H1 (cell line): ENCODE measurements around the gene LNPEP. TPM values are rescaled to one million over a fixed set of nuclear protein-coding genes. Genes with fewer than 3 reads are reported as not detected.

ENCODE experiments used
- CTCF ChIA-PET: fragments of 300-600 bp; sonication (Branson Sonifier 250); formaldehyde crosslinking; loops from one replicate; lab custom pipeline; 2021; ENCODE audit not compliant: partially characterized antibody; lab: Charles Lee
- POLR2A ChIA-PET: fragments of 300-600 bp; sonication (Branson Sonifier 250); formaldehyde crosslinking; loops from one replicate; lab custom pipeline; 2021; ENCODE audit warnings: inconsistent platforms; ENCODE audit not compliant: partially characterized antibody; lab: Charles Lee
- DNase-seq, 2 experiments: peaks; one replicate each; pipeline versions ENCODE4 v3.0.0 to v3.0.0-alpha.2; 2010 to 2022; ENCODE audit warnings: low spot score in 2 of 2, low read depth in 1 of 2, mixed read lengths in 1 of 2
- FAIRE-seq: peaks from 2 replicates; lab custom pipeline; 2011; peaks lifted over from hg19 to GRCh38; lab: Jason Lieb, UNC
- H2AFZ ChIP-seq: 2 replicates; pipeline ENCODE4 v1.8.1; 2012; ENCODE audit warnings: low read length, inconsistent platforms
- H2AK5ac ChIP-seq: 2 replicates; pipeline ENCODE4 v1.6.1; 2013; ENCODE audit warnings: low read depth, low read length
- H2BK120ac ChIP-seq: replicated peaks from 2 replicates; pipeline ENCODE3; 2013; ENCODE audit warnings: low read depth, low read length, inconsistent platforms
- H2BK12ac ChIP-seq: 2 replicates; pipeline ENCODE4 v1.6.1; 2013; ENCODE audit warnings: low read depth, low read length
- H2BK15ac ChIP-seq: 2 replicates; pipeline ENCODE4 v1.6.1; 2013; ENCODE audit warnings: low read length
- H2BK20ac ChIP-seq: 2 replicates; pipeline ENCODE4 v1.6.1; 2013; ENCODE audit warnings: low read length
- H2BK5ac ChIP-seq: 2 replicates; pipeline ENCODE4 v1.6.1; 2013; ENCODE audit warnings: low read depth, low read length
- H3K14ac ChIP-seq: 2 replicates; pipeline ENCODE4 v1.6.1; 2013; ENCODE audit warnings: inconsistent platforms; ENCODE audit not compliant: insufficient read length
- H3K18ac ChIP-seq: 2 replicates; pipeline ENCODE4 v1.6.1; 2013; ENCODE audit warnings: low read length; ENCODE audit errors: extremely low read depth
- H3K23ac ChIP-seq: 2 replicates; pipeline ENCODE4 v1.6.1; 2013; ENCODE audit warnings: inconsistent platforms; ENCODE audit not compliant: insufficient read length
- H3K23me2 ChIP-seq: 2 replicates; pipeline ENCODE4 v1.6.1; 2013; ENCODE audit warnings: low read depth, low read length
- H3K27ac ChIP-seq: 2 replicates; pipeline ENCODE4 v1.6.1; 2011; ENCODE audit warnings: low read depth, low read length, inconsistent platforms
- H3K27me3 ChIP-seq, 4 experiments: replicated peaks in 1 of 4; 1 replicate in 1 of 4; 2 replicates in 3 of 4; pipeline versions ENCODE4 v1.6.1 to v1.8.1; 2011 to 2013; ENCODE audit warnings: low read length in 3 of 4, mild to moderate bottlenecking in 3 of 4, inconsistent platforms in 2 of 4, mixed read lengths in 2 of 4, moderate library complexity in 1 of 4; ENCODE audit not compliant: control insufficient read depth in 3 of 4, insufficient read depth in 3 of 4; ENCODE audit errors: extremely low read depth in 1 of 4
- H3K36me3 ChIP-seq, 4 experiments: 2 replicates each; pipeline versions ENCODE4 v1.6.1 to v1.8.1; 2011 to 2013; ENCODE audit warnings: mild to moderate bottlenecking in 4 of 4, low read length in 3 of 4, moderate library complexity in 2 of 4, control low read depth in 1 of 4, inconsistent platforms in 1 of 4; ENCODE audit not compliant: insufficient read depth in 4 of 4, control insufficient read depth in 2 of 4
- H3K4ac ChIP-seq: replicated peaks from 2 replicates; pipeline ENCODE3; 2013; ENCODE audit warnings: low read length, low read depth, mixed read lengths, inconsistent platforms; ENCODE audit not compliant: insufficient read length
- H3K4me1 ChIP-seq, 4 experiments: replicated peaks in 1 of 4; 1 replicate in 1 of 4; 2 replicates in 3 of 4; pipeline versions ENCODE4 v1.6.1 to v1.8.1; 2011 to 2013; ENCODE audit warnings: low read length in 3 of 4, inconsistent platforms in 2 of 4, mixed read lengths in 1 of 4; ENCODE audit not compliant: insufficient read depth in 4 of 4, control insufficient read depth in 3 of 4
- H3K4me2 ChIP-seq, 2 experiments: 2 replicates each; pipeline versions ENCODE4 v1.6.1 to v1.8.1; 2011 to 2013; ENCODE audit warnings: low read depth in 2 of 2, low read length in 2 of 2, control low read depth in 1 of 2, inconsistent platforms in 1 of 2, mild to moderate bottlenecking in 1 of 2; ENCODE audit not compliant: insufficient read depth in 1 of 2
- H3K4me3 ChIP-seq, 4 experiments: fragments of 200-600, 300-600 bp in 1 of 4; sonication (generic), shearing (Covaris generic), sonication (Bioruptor Twin) in 1 of 4; 2 replicates each; pipeline versions ENCODE4 v1.5.1 to v1.8.1; 2011 to 2016; ENCODE audit warnings: low read length in 4 of 4, low read depth in 3 of 4, control low read depth in 2 of 4, inconsistent platforms in 2 of 4, mild to moderate bottlenecking in 2 of 4, mixed read lengths in 1 of 4, moderate library complexity in 1 of 4; ENCODE audit not compliant: insufficient read depth in 2 of 4; ENCODE audit errors: extremely low read depth in 1 of 4
- H3K56ac ChIP-seq: replicated peaks from 2 replicates; pipeline ENCODE3; 2013; ENCODE audit warnings: low read depth, mild to moderate bottlenecking, mixed read lengths, low read length, inconsistent platforms; ENCODE audit not compliant: insufficient read length
- H3K79me1 ChIP-seq: 2 replicates; pipeline ENCODE4 v1.6.1; 2013; ENCODE audit warnings: low read depth, low read length, control low read depth
- H3K79me2 ChIP-seq, 2 experiments: 2 replicates each; pipeline versions ENCODE4 v1.6.1 to v1.8.1; 2012 to 2013; ENCODE audit warnings: low read length in 2 of 2, mild to moderate bottlenecking in 2 of 2, inconsistent platforms in 1 of 2; ENCODE audit not compliant: insufficient read depth in 2 of 2, control insufficient read depth in 1 of 2
- H3K9ac ChIP-seq, 4 experiments: replicated peaks in 1 of 4; 1 replicate in 1 of 4; 2 replicates in 3 of 4; pipeline versions ENCODE4 v1.6.1 to v1.8.1; 2011 to 2013; ENCODE audit warnings: low read depth in 3 of 4, low read length in 3 of 4, control low read depth in 2 of 4, mild to moderate bottlenecking in 2 of 4, moderate library complexity in 2 of 4, inconsistent platforms in 1 of 4; ENCODE audit errors: extremely low read depth in 1 of 4
- H3K9me3 ChIP-seq, 2 experiments: 2 replicates each; pipeline versions ENCODE4 v1.6.1 to v1.8.1; 2012 to 2013; ENCODE audit warnings: mild to moderate bottlenecking in 2 of 2, moderate library complexity in 2 of 2, control low read depth in 1 of 2, inconsistent platforms in 1 of 2, low read depth in 1 of 2, low read length in 1 of 2, mixed read lengths in 1 of 2; ENCODE audit not compliant: insufficient read depth in 2 of 2
- H4K20me1 ChIP-seq, 2 experiments: replicated peaks in 1 of 2; 2 replicates each; pipeline versions ENCODE3 to v1.8.1; 2011 to 2013; ENCODE audit warnings: inconsistent platforms in 2 of 2, low read length in 2 of 2, mild to moderate bottlenecking in 1 of 2; ENCODE audit not compliant: insufficient read depth in 2 of 2, control insufficient read depth in 1 of 2
- H4K5ac ChIP-seq: 2 replicates; pipeline ENCODE4 v1.6.1; 2013; ENCODE audit warnings: low read length, low read depth, mixed read lengths, inconsistent platforms; ENCODE audit not compliant: insufficient read length
- H4K8ac ChIP-seq: 2 replicates; pipeline ENCODE4 v1.8.0; 2013; ENCODE audit warnings: mild to moderate bottlenecking, moderate library complexity, low read length, inconsistent platforms; ENCODE audit not compliant: insufficient read depth; ENCODE audit errors: extremely low read depth
- H4K91ac ChIP-seq: replicated peaks from 2 replicates; pipeline ENCODE3; 2013; ENCODE audit warnings: low read length, mixed read lengths, inconsistent platforms; ENCODE audit not compliant: insufficient read length
- BRCA1 ChIP-seq: IDR thresholded peaks from 2 replicates; pipeline ENCODE4 v1.6.1; 2012; ENCODE audit warnings: low read depth, low read length, improper control_type of control experiment
- CTCF ChIP-seq, 3 experiments: IDR thresholded peaks; 1 replicate in 2 of 3; 2 replicates in 1 of 3; pipeline versions ENCODE4 v1.5.1 to v1.6.1; 2011; ENCODE audit warnings: low read length in 3 of 3, mild to moderate bottlenecking in 3 of 3, inconsistent platforms in 2 of 3, low read depth in 1 of 3, moderate library complexity in 1 of 3; ENCODE audit not compliant: insufficient read depth in 1 of 3; ENCODE audit errors: control extremely low read depth in 1 of 3
- GABPA ChIP-seq: IDR thresholded peaks from 2 replicates; pipeline ENCODE4 v1.6.1; 2011; ENCODE audit warnings: mild to moderate bottlenecking, low read length, moderate library complexity, borderline replicate concordance; ENCODE audit not compliant: insufficient read depth
- JUN ChIP-seq: IDR thresholded peaks from 2 replicates; pipeline ENCODE4 v1.6.1; 2011; ENCODE audit warnings: low read depth, mild to moderate bottlenecking, improper control_type of control experiment, low read length
- KDM4A ChIP-seq: IDR thresholded peaks from one replicate; pipeline ENCODE4 v1.7.1; 2012; ENCODE audit warnings: low read depth, mild to moderate bottlenecking, moderate library complexity, low read length, inconsistent platforms; ENCODE audit not compliant: severe bottlenecking
- SP1 ChIP-seq: IDR thresholded peaks from 2 replicates; pipeline ENCODE4 v1.6.1; 2011; ENCODE audit warnings: low read depth, low read length
- SUZ12 ChIP-seq: fragments of 200-600 bp; sonication (generic); IDR thresholded peaks from 2 replicates; pipeline ENCODE4 v1.6.1; 2012; ENCODE audit warnings: mild to moderate bottlenecking, inconsistent platforms, low read length, moderate library complexity, mixed read lengths
- TBP ChIP-seq: IDR thresholded peaks from 2 replicates; pipeline ENCODE4 v1.6.1; 2011; ENCODE audit warnings: low read depth, low read length, improper control_type of control experiment
- WGBS, 2 experiments: shearing (Covaris generic) in 1 of 2; methylation state at CpG; one replicate each; pipeline versions ENCODE4 v1.1.6 to v1.1.7; 2013 to 2015; ENCODE audit warnings: low lambda C conversion rate in 2 of 2, mixed read lengths in 2 of 2, inconsistent platforms in 1 of 2, low coverage in 1 of 2, missing lambda C conversion rate in 1 of 2; ENCODE audit not compliant: insufficient replicate concordance in 2 of 2, insufficient coverage in 1 of 2, insufficient read length in 1 of 2; ENCODE audit errors: extremely low coverage in 1 of 2, missing lambda C conversion rate in 1 of 2; 5-methylcytosine and 5-hydroxymethylcytosine counted together
- polyA plus RNA-seq, 7 experiments: library from polyadenylated mRNA; depleted of rRNA in 3 of 7; stranded (reverse) in 5 of 7; unstranded in 2 of 7; fragments of >200 nt in 5 of 7; fragments of 200-250 nt in 2 of 7; gene quantifications; 1 replicate in 5 of 7; 2 replicates in 1 of 7; 4 replicates in 1 of 7; pipeline versions ENCODE4 v1.2.1 to v1.2.3, GENCODE V29; 2011 to 2013; ENCODE audit warnings: missing spikeins in 2 of 7, mixed read lengths in 2 of 7
- total RNA-seq: library from RNA; stranded (reverse); fragmentation: NEBNext Ultra II Directional; extraction: Animal tissue kit (Norgen Biotek cat#: 25700); gene quantifications from 2 replicates; pipeline ENCODE4 v1.2.1, GENCODE V29; 2021
- TF ChIP-seq, protein P1 (sequence below): IDR thresholded peaks from 2 replicates; pipeline ENCODE4 v1.6.1; 2012; ENCODE audit warnings: low read length, inconsistent platforms

Gene LNPEP
- total and polyA plus RNA-seq, 2 of the 8 experiments (the other 6 are each of a cell fraction or from before 2014, with no cell fraction given), result 1.8 to 4.5 TPM

DNA sequence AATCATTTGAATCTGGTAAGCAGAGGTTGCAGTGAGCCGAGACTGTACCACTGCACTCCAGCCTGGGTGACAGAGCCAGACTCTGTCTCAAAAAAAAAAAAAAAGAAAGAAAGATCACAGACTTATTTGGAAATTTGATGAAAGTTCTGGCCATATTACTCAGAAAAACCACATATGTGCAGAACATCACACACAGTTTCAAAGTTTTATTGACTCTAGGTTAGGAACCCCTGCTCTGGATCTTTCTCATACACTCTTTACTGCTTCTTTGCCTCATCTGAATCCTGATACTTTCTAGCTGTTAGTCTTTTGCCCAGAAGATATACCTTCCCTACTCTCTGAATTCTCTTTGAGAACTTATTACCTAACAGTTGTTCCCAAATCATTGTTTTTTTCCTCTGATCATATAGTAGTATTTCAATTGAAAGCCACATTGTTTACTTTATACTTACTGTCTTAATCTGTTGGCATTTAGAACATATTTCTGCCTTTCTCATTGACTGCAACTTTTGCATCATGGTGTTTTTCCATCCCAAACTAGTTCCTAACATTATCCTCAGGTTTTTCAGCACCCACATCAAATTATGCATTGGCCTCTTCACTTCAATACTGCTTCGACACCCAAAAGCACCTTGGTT lies 68.7 kb downstream of the LNPEP start:
- Histone ChIP-seq H3K23ac (no peak overlapping the region), H4K20me1 (no peaks in the 10 kb centered on the region), H2BK120ac (no peak overlapping the region), H3K4me3 (no peak overlapping the region), H3K14ac (no peak overlapping the region), H4K5ac (no peak overlapping the region), H2AK5ac (no peak overlapping the region), H4K8ac (no peak overlapping the region), H2BK15ac (no peak overlapping the region), H2AFZ (no peak overlapping the region), H3K79me1 (no peaks in the 10 kb centered on the region), H3K18ac (no peak overlapping the region), H3K9ac (no peak overlapping the region), H3K9me3 (no peaks in the 10 kb centered on the region), H3K27me3 (no peaks in the 10 kb centered on the region), H2BK5ac (no peak overlapping the region), H3K27ac (no peak overlapping the region), H3K79me2 (no peaks in the 10 kb centered on the region), H3K36me3 (no peaks in the 10 kb centered on the region), H3K56ac (no peak overlapping the region), H2BK12ac (no peak overlapping the region), H3K23me2 (no peaks in the 10 kb centered on the region; the same call in 1 of the 2 replicates), H3K4me1 (0 out of 7 replicates have a peak, but pooled peaks cover 0 to 4% (median 0%) of the 10 kb centered on the region in 4 experiments), H2BK20ac (no peak overlapping the region), H4K91ac (no peak overlapping the region), H3K4me2 (no peak overlapping the region), H3K4ac (no peak overlapping the region)
- DNase-seq (no peak), FAIRE-seq (no peak)
- 74% methylated on average over 2 of the region's 2 CpGs; no CpG with 5 or more reads in 1 of the 2 experiments for WGBS, 2 experiments
- ChIA-PET POLR2A (no interaction called here), CTCF (interaction anchor here (0.6 to 0.9 kb wide), 2 partner anchors 30 to 387 kb away, joined by 3 read pairs; no protein-coding TSS in a partner anchor)
- TF ChIP-seq TBP (no peak), BRCA1 (no peak), KDM4A (no peak), JUN (no peak), CTCF (IDR thresholded peaks at IDR 0.05; ENCODE audit: control extremely low read depth in 1 of 3, insufficient read depth in 1 of 3, low read depth in 1 of 3, low read length in 3 of 3) (no peak), GABPA (no peak), SP1 (no peak), SUZ12 (no peak)
- TF ChIP-seq, protein P1, sequence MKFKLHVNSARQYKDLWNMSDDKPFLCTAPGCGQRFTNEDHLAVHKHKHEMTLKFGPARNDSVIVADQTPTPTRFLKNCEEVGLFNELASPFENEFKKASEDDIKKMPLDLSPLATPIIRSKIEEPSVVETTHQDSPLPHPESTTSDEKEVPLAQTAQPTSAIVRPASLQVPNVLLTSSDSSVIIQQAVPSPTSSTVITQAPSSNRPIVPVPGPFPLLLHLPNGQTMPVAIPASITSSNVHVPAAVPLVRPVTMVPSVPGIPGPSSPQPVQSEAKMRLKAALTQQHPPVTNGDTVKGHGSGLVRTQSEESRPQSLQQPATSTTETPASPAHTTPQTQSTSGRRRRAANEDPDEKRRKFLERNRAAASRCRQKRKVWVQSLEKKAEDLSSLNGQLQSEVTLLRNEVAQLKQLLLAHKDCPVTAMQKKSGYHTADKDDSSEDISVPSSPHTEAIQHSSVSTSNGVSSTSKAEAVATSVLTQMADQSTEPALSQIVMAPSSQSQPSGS, result no peak
